GM12801 (cell line): Measurements from ENCODE around the gene TENT5A.

Source experiments
- TF ChIP-seq, protein P1 (sequence below): IDR thresholded peaks from one replicate; pipeline ENCODE4 v1.5.1; 2011; ENCODE audit warnings: control low read depth; ENCODE audit not compliant: insufficient read length; ENCODE audit errors: extremely low read depth

Gene TENT5A

DNA sequence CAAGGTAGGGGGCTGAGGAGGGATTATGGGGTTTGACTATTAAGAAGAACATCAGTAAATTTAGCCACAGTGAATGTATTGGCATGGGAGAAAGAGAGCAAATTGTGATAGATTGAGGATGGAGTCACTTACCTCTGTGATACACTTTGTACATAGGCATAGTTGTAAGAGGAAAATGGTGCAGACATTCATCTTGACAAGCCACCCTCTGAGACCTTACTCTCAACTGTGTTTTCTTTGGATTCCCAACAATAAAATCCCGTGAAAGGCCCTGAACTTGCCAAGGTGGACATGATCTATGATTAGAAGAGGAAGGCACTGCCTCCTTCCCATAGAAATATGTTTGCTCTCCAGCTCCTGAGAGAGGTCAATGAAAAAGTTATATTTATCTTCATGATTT is 18.6 kb upstream of the TENT5A start:
- TF ChIP-seq, protein P1, sequence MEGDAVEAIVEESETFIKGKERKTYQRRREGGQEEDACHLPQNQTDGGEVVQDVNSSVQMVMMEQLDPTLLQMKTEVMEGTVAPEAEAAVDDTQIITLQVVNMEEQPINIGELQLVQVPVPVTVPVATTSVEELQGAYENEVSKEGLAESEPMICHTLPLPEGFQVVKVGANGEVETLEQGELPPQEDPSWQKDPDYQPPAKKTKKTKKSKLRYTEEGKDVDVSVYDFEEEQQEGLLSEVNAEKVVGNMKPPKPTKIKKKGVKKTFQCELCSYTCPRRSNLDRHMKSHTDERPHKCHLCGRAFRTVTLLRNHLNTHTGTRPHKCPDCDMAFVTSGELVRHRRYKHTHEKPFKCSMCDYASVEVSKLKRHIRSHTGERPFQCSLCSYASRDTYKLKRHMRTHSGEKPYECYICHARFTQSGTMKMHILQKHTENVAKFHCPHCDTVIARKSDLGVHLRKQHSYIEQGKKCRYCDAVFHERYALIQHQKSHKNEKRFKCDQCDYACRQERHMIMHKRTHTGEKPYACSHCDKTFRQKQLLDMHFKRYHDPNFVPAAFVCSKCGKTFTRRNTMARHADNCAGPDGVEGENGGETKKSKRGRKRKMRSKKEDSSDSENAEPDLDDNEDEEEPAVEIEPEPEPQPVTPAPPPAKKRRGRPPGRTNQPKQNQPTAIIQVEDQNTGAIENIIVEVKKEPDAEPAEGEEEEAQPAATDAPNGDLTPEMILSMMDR: no peak

DNA sequence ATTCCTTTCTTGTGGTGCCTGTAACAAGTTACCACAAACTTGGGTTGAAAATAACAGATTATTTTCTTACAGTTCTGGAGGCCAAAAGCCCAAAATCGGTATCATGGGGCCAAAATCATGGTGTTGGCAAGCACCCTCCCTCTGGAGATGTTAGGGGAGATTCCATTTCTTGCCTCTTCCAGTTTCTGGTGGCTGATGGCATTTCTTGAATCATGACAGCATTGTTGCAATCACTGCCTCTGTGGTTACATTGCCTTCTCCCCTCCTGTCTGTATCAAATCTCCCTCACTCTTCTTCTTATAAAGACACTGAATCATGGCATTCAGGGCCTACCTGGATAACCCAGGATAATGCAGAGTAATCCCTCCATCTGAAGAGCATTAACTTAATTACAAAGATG is 17.9 kb upstream of the TENT5A start:
- TF ChIP-seq, protein P1: no peak

DNA sequence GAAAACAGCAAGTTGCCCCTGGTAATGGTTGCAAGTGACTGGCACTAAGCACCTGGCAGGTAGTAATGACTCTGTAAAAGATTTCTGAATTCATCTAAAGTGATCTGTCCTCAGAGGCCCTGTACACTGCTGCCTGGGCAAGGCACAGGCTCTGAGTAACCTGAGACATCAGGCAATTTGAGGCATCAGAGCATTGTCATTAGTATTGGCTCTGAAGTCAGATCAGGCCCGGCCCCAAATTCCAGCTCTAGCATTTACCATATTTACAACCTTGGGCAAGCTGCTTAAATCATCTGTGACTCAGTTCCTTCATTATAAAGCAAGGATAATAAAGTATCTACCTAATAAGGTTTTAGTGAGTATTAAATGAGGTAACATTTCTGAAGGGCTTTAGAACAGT is 17.3 kb upstream of the TENT5A start:
- TF ChIP-seq, protein P1: no peak

DNA sequence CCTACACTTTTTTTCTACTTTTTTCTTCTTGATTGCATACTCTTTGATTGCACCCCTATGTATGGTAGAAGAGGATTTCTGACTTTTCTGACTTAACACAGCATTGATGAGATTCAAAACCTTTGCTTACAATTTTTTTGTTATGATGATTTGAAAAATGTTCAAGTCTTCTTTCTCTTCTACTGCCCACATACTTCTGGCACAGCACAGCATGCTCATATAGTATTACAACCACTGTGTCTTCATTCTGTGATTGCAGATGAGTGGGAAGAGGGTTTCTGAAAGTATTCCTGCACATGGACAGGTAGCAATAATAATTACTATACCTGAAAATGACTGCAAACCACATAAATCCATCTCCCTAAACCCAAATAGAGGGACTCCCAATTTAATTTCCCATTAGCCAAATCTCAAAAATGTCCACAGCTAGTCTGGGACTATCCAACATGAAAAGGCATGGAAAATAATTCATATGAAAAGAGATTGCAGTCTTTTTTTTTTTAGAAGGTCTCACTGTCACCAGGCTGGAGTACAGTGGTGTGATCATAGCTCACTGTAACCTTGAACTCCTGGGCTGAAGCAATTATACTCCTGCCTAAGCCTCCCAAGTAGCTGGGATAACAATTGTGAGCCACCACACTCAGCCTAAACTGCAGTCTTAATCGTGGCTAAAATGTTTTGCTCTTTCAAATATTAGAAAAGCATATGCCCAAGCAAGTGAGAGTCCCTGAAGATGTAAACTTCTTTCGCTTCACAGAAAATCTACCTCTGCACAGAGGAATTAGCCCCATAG is 15.9 kb upstream of the TENT5A start:
- TF ChIP-seq, protein P1: no peak

DNA sequence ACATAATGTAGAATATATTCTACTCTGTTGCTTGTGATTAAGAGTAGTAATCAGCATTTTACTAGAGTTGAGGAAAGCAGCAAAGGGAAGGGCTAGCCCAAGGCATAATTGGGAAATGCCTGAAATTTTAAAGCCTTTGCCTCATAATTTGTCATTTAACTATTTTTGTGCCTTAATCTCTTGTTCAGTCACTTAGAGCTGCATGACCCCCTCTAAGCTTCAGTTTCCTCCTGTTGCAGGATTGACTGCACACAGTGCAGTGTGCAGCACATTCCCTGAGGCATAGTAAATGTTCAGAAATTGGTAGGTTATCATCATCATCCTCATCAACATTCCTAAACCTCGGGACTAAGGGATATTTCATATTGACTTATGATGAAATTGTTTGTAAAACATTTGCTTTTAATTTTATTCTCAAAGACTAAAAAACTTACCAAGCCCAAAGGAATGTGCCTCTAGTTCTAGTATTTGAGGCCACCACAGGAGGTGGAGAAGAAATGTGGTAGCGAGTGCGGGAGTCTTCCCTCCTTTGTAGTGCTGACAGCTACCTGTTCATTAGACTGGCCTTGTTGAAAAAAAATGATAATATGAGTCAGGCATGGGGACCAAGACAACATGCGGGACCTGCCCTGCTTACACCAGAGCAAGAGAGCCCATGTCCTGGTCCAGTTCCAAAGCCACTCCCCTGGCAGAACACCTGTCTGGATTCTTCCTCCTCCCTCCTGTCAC is 14.8 kb upstream of the TENT5A start:
- TF ChIP-seq, protein P1: no peak

DNA sequence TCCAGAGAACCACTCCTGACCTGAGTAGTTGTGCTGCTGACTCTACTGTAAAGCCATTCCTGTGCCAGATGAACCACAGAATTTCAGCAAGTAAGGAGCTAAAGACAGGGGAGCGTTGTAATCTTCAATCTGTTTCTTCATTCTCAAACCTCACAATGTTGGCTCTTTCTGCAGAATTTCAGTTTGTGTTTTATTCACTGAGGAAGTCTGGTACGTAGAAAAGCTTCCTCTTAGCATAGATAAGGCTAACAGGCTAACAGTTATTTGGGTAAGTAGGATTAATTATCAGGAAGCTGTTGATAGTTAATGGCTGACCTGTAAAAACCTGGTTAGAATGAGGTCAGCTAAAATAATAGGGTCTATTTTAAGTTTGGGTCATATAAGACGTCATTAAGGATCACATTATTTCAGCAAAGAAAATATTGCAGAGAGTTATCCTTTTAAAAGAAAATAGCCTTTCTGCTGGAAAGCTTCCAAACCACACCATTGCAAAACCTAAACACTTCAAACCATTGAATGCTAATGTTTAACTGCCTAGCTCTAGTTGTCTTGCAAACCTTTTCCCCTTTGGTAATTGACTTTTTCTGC is 14.1 kb upstream of the TENT5A start:
- TF ChIP-seq, protein P1: no peak

DNA sequence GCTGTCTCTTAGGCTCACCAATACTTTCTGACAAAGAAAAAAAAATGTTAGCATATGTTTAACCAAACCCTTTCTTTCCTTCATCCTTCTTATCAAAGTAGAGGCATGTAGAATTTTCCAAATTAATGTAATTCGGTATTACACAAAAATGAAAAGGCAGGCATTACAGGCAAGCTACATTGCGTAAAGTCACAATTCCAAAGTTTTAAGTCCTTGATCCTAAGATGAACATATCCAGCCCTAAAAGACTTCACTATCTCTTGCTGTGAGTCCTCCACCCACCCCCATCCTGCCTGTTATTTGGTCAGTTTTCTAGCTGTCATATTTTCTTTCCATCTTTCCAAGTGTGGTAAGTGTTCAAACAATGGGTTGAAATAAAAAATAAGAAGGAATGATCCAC is 12.1 kb upstream of the TENT5A start:
- TF ChIP-seq, protein P1: no peak
